Adrenal gland (tissue), 12 donors: ENCODE measurements around the gene KRTAP2-4. TPM values are rescaled to one million over a fixed set of nuclear protein-coding genes. Genes with fewer than 3 reads are reported as not detected.
"Not testable (repeated sequence)": the region's sequence is repeated elsewhere in the genome, so short reads cannot be mapped to it uniquely, and the experiment has no call there.

Experiments
- DNase-seq, 7 donors: peaks; one replicate each; pipeline ENCODE4 v3.0.0-alpha.2; 2019 to 2020
- H3K27ac ChIP-seq, 5 donors: fragments of 200-600 bp; sonication (generic) in 4 of 5; 1 replicate in 3 of 5; 2 replicates in 2 of 5; pipeline versions ENCODE4 v1.5.1 to v1.8.0; 2016 to 2020; ENCODE audit warnings: mild to moderate bottlenecking in 1 of 5
- H3K27me3 ChIP-seq: fragments of 200-600 bp; 2 replicates; pipeline ENCODE4 v1.8.0; 2021
- H3K36me3 ChIP-seq, 2 donors: fragments of 200-600 bp; replicated peaks in 1 of 2; 1 replicate in 1 of 2; 2 replicates in 1 of 2; pipeline versions ENCODE4 v1.5.1 to v1.8.0; 2018 to 2022
- H3K4me1 ChIP-seq, 2 donors: fragments of 200-600 bp; replicated peaks in 1 of 2; 1 replicate in 1 of 2; 2 replicates in 1 of 2; pipeline versions ENCODE4 v1.5.1 to v1.8.0; 2018 to 2021
- H3K4me3 ChIP-seq, 4 donors: fragments of 200-600 bp; sonication (generic) in 3 of 4; one replicate each; pipeline ENCODE4 v1.5.1; 2016 to 2018
- H3K9me3 ChIP-seq, 3 donors: fragments of 200-600 bp; sonication (generic) in 1 of 3; replicated peaks in 1 of 3; 1 replicate in 2 of 3; 2 replicates in 1 of 3; pipeline versions ENCODE4 v1.5.1 to v1.8.0; 2016 to 2021
- CTCF ChIP-seq, 6 experiments: fragments of 450-650 bp in 4 of 6; fragments of 200-600 bp in 2 of 6; sonication (generic) in 1 of 6; IDR thresholded peaks; 1 replicate in 5 of 6; 2 replicates in 1 of 6; pipeline versions ENCODE4 v1.5.1 to v1.8.0; 2016 to 2021; ENCODE audit warnings: antibody characterized with exemption in 6 of 6, mild to moderate bottlenecking in 2 of 6, moderate library complexity in 1 of 6
- POLR2A ChIP-seq, 2 donors: fragments of 450-650 bp; IDR thresholded peaks; one replicate each; pipeline ENCODE4 v1.6.1; 2017; ENCODE audit warnings: antibody characterized with exemption in 2 of 2, mild to moderate bottlenecking in 2 of 2, moderate library complexity in 1 of 2
- WGBS, 4 donors: extraction: QIAGEN DNeasy Blood & Tissue Kit in 2 of 4; methylation state at CpG; one replicate each; pipeline versions ENCODE4 v1.1.5 to v1.1.7; 2013 to 2017; 5-methylcytosine and 5-hydroxymethylcytosine counted together
- intact Hi-C, 2 donors: fragments of 100-400 bp; cut with DNase I; formaldehyde crosslinking; loops; one replicate each; pipeline versions ENCODE4 v1.14.1 to v1.15.0; 2022 to 2023
- polyA plus RNA-seq, 3 donors: library from polyadenylated mRNA; stranded (reverse); fragments of 200-250 nt in 2 of 3; fragments of 350-450 nt in 1 of 3; fragmentation: Illumina TruSeq in 1 of 3; extraction: RNeasy Lipid Tissue Mini Kit (QIAGEN cat#74804) in 1 of 3; gene quantifications; one replicate each; pipeline ENCODE4 v1.2.3, GENCODE V29; 2013 to 2014
- total RNA-seq, 9 donors: library from RNA; depleted of rRNA in 4 of 9; stranded (reverse); fragments of >200 nt in 4 of 9; fragments of 120-200 nt in 1 of 9; fragmentation: NEBNext Ultra II Directional in 1 of 9; extraction: Animal tissue kit (Norgen Biotek cat#: 25700) in 1 of 9; gene quantifications; one replicate each; pipeline versions ENCODE4 v1.1.0 to v1.2.4, GENCODE V29; 2013 to 2023
- donor health status: healthy with polysubstance abuse.
- donor health status: Bipolar disorder and iron deficiency.
- donor health status: DM: yes; HTN: yes; CAD: no.
- donor health status: DM: no; HTN: no; CAD: no.
- donor health status: DM: no; HTN: no; CAD: no.
- donor health status: DM: yes; HTN: yes; CAD: no.

Gene KRTAP2-4
- total and polyA plus RNA-seq, 12 donors: not detected

DNA sequence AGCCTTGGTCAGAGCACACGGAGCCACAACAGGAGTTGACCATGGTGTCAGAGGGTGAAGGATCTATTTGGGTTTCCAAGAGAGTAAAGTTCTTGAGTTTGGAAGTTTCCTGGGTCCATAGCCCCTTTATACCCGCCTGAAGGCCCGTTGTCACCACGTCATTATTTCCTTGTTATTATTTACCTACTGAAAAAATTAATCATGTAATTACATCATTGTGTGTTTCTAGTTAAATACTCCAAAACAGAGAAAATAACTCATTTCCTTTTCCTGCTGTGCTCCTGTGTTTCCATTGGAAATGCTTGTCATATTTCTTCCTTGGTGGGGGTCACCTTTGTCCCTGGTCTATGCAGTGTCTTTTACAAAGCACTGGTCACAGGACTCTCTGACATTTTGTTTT lies 32.4 kb upstream of the KRTAP2-4 start, which contains the start of gene KRTAP4-8:
Gene KRTAP4-8 (minus strand): TSS at position 101 of the 400 bp plus-strand sequence. CDS start 58 bp downstream, at position 43.
- Histone ChIP-seq H3K27ac (no peak within 1 kb of the TSS), H3K9me3 (no peaks in the 10 kb centered on the region), H3K4me1 (no peaks in the 10 kb centered on the region), H3K4me3 (no peak within 1 kb of the TSS), H3K27me3 (no peaks in the 10 kb centered on the region), H3K36me3 (no peaks in the 10 kb centered on the region)
- WGBS, 4 donors: 43 to 66% (median 51%) methylated on average over 4 of the region's 4 CpGs
- intact Hi-C loops: no loop called here
- no peak for DNase-seq
- TF ChIP-seq CTCF (IDR thresholded peaks at IDR 0.05): no peak
- no peak for TF ChIP-seq POLR2A (IDR thresholded peaks at IDR 0.05)

DNA sequence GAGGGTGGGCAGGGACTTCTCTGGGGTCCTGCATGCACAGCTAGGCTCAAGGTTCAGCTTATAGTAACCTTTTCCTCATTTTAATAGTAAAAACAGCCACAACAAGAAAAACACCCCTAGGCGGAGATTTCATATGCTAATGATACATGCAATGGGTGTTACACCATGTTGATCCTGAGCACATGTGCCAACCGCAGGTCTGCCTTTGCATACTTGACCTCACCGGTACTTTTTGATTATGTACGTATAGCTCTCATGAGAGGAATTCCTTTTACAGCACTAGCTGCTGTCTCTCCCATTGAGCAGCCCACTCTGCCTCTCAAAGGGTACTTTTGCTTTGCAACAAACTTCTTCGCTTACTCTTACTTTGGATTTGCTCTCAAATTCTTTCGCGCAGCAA lies 30.4 kb upstream of the KRTAP2-4 start:
- H3K9me3 ChIP-seq: no peaks in the 10 kb centered on the region
- H3K36me3 ChIP-seq: no peaks in the 10 kb centered on the region
- intact Hi-C loops: no loop called here
- no peak overlapping the region for H3K27ac ChIP-seq
- no peak for DNase-seq
- no peaks in the 10 kb centered on the region for H3K4me1 ChIP-seq
- 80 to 86% (median 82%) methylated on average over 7 of the region's 7 CpGs for WGBS, 4 donors
- H3K27me3 ChIP-seq: no peaks in the 10 kb centered on the region
- TF ChIP-seq CTCF (IDR thresholded peaks at IDR 0.05) (no peak), POLR2A (IDR thresholded peaks at IDR 0.05) (no peak)
- H3K4me3 ChIP-seq: no peak overlapping the region

DNA sequence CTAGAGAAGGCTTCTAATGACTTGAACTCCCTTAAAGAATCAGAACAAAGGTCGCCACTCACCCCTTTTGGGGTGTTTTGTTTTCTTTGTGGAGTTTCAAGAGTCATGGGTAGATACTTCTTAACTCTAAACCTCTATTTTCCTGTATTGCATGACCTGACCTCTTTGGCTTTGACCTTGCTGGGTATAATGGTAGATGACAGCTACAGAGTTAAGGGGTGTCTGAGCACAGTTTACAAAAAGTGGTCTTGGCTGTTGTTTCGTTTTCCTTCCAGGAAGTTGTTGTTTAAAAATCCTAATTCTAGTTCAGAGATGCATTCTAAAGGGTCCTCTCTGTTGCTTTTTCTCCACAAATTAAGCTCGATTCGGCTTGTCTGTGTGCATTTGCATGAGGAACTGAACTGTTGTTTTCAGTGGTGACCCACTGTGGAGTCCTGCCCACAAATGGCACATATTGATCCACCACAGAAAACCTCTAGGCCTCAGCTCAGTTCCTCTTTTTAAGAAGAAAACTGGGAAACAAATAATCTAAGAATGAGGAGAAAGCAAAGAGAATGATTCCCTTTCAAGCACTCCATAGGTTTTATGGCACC lies 23.2 kb upstream of the KRTAP2-4 start:
- 40 to 64% (median 54%) methylated on average over 4 of the region's 4 CpGs for WGBS, 4 donors
- intact Hi-C loops, H3K4me3 ChIP-seq, DNase-seq, H3K27ac ChIP-seq, H3K4me1 ChIP-seq, H3K9me3 ChIP-seq, H3K27me3 ChIP-seq, H3K36me3 ChIP-seq: not testable (repeated sequence)

DNA sequence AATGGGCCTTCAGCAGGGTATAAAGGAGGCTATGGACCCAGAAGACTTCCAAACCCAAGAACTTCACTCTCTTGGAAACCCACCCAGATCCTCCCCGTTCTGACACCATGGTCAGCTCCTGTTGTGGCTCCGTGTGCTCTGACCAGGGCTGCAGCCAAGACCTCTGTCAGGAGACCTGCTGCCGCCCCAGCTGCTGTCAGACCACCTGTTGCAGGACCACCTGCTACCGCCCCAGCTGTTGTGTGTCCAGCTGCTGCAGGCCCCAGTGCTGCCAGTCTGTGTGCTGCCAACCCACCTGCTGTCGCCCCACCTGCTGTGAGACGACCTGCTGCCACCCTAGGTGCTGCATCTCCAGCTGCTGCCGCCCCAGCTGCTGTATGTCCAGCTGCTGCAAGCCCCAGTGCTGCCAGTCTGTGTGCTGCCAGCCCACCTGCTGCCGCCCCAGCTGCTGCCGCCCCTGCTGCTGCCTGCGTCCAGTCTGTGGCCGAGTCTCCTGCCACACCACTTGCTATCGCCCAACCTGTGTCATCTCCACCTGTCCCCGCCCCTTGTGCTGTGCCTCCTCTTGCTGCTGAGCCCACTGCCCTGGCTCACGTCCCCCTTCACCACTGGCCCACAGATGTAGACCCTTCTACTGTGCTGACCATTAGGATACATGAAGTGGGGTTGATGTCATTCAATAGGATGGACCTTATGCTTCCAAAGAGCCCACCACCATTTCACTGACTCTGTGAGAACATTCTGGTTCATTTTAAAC lies 18.6 kb upstream of the KRTAP2-4 start, which contains the start of gene KRTAP4-7:
Gene KRTAP4-7 (plus strand): TSS at position 51 of the 757 bp plus-strand sequence. CDS start 57 bp downstream, at position 108.
- H3K9me3 ChIP-seq, DNase-seq, intact Hi-C loops, H3K27me3 ChIP-seq, H3K36me3 ChIP-seq, H3K27ac ChIP-seq, H3K4me3 ChIP-seq, H3K4me1 ChIP-seq: not testable (repeated sequence)
- WGBS, 4 donors: 71 to 81% (median 74%) methylated on average over 5 to 14 of the region's 14 CpGs

- H3K36me3 ChIP-seq, intact Hi-C loops, DNase-seq, H3K4me3 ChIP-seq, H3K9me3 ChIP-seq, H3K27ac ChIP-seq, H3K4me1 ChIP-seq, H3K27me3 ChIP-seq: not testable (repeated sequence)
- 68 to 87% (median 78%) methylated on average over 2 of the region's 2 CpGs for WGBS, 4 donors
These were observed 17.7 kb upstream of the KRTAP2-4 start for GRCh38 chr17:41083427-41083826.
